Measurements from ENCODE around the gene CDH23. TPM values are rescaled to one million over a fixed set of nuclear protein-coding genes. Genes with fewer than 3 reads are reported as not detected.

Gene CDH23
- total RNA-seq, 4 donors from 2014 or later: 0.57 to 5.9 (median 1.0) TPM

DNA sequence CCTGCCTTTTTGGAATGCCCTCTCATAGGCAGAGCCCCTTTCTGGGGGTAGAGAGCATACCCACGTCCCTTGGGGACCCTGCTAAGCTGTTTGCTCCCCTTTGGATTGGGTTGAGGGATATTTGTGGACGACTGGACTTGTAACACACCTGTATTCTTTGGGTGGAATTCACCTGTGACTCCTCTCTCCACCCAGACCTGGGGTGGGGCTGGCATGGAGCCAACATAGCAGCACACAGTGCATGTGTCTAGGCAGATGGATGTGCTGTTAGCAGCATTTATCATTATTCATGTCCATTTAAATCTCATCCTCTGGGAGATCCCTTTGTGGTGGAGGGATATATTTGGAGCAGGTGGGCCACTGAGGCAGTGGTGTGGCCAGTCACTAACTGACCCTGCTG is 51.0 kb downstream of the CDH23 start:
- no peak overlapping the region for H3K4me3 ChIP-seq
- H3K27me3 ChIP-seq: no peaks in the 10 kb centered on the region
- intact Hi-C loops (cut with DNase I): no loop called here
- H3K9me3 ChIP-seq: no peaks in the 10 kb centered on the region
- no peak for DNase-seq
- no peaks in the 10 kb centered on the region for H3K4me1 ChIP-seq
- 35 to 80% methylated on average over 1 to 2 of the region's 2 CpGs for WGBS, 2 donors
- H3K36me3 ChIP-seq: no peaks in the 10 kb centered on the region
- no peak overlapping the region for H3K27ac ChIP-seq
- TF ChIP-seq, protein P1, sequence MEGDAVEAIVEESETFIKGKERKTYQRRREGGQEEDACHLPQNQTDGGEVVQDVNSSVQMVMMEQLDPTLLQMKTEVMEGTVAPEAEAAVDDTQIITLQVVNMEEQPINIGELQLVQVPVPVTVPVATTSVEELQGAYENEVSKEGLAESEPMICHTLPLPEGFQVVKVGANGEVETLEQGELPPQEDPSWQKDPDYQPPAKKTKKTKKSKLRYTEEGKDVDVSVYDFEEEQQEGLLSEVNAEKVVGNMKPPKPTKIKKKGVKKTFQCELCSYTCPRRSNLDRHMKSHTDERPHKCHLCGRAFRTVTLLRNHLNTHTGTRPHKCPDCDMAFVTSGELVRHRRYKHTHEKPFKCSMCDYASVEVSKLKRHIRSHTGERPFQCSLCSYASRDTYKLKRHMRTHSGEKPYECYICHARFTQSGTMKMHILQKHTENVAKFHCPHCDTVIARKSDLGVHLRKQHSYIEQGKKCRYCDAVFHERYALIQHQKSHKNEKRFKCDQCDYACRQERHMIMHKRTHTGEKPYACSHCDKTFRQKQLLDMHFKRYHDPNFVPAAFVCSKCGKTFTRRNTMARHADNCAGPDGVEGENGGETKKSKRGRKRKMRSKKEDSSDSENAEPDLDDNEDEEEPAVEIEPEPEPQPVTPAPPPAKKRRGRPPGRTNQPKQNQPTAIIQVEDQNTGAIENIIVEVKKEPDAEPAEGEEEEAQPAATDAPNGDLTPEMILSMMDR (IDR thresholded peaks at IDR 0.05): no peak
- TF ChIP-seq POLR2A (IDR thresholded peaks at IDR 0.05): no peak

DNA sequence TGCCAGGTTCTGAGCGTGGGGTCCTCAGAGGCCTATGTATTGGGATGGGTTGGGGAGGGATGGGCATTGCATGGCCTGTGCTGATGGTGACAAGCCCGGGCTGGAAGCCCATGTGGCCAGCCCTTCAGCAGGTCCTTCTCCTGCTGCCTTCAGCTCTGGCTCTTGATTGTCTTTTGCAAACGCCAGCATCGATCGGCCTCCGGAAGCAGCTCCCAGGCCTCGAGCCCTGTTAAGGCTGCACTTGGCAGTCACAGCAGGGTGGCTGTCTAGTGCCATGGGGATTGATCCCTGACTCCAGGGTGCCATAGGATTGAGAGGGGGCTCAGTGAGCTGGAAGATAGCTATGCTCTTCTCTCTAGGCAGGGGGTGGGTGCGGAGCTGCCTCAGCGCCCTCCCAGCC is 51.4 kb downstream of the CDH23 start:
- Histone ChIP-seq H3K4me1 (no peaks in the 10 kb centered on the region), H3K27me3 (no peaks in the 10 kb centered on the region), H3K4me3 (no peak overlapping the region), H3K9me3 (no peaks in the 10 kb centered on the region), H3K36me3 (no peaks in the 10 kb centered on the region), H3K27ac (no peak overlapping the region)
- WGBS, 2 donors: 81 to 83% methylated on average over 5 to 6 of the region's 9 CpGs
- TF ChIP-seq, protein P1 (IDR thresholded peaks at IDR 0.05): no peak
- no peak for TF ChIP-seq POLR2A (IDR thresholded peaks at IDR 0.05)
- DNase-seq: no peak
- intact Hi-C loops (cut with DNase I): no loop called here

- H3K9me3 ChIP-seq: no peaks in the 10 kb centered on the region
- H3K4me3 ChIP-seq: no peak overlapping the region
- H3K36me3 ChIP-seq: no peaks in the 10 kb centered on the region
- H3K27me3 ChIP-seq: no peaks in the 10 kb centered on the region
- DNase-seq: no peak
- 65 to 67% methylated on average over 2 to 3 of the region's 5 CpGs for WGBS, 2 donors
- intact Hi-C loops (cut with DNase I): no loop called here
- no peak overlapping the region for H3K27ac ChIP-seq
- H3K4me1 ChIP-seq: no peaks in the 10 kb centered on the region
- TF ChIP-seq, protein P1 (IDR thresholded peaks at IDR 0.05): no peak
- TF ChIP-seq POLR2A (IDR thresholded peaks at IDR 0.05): no peak
Measured at GRCh38 chr10:71449026-71449425, 52.3 kb downstream of the CDH23 start.

DNA sequence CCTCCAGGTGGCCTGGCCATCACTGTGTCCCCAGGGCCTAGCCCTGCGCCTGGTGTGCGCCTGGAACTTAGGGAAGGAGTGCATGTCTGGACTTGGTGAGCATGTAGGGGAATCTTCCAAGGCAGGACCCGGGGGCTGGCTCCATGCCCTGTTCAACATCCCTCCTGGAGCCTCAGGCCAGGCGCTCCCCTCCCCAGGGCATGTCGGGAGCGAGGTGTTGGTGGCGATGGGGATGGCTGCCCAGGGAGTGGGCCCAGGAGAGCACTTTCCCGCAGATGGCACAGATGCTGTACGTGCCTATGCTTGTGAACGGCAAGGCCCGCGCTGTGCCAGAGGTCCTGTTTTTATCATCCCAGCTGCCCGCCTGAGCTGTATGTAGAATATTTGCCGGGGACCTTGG is 55.0 kb downstream of the CDH23 start:
- WGBS, 2 donors: no CpG with 5 or more reads among the region's 14 CpGs
- TF ChIP-seq POLR2A (IDR thresholded peaks at IDR 0.05): no peak
- TF ChIP-seq, protein P1 (IDR thresholded peaks at IDR 0.05): no peak
- intact Hi-C loops (cut with DNase I): no loop called here

GRCh38 chr10:71453186-71453585 is 56.5 kb downstream of the CDH23 start:
- Histone ChIP-seq H3K4me3 (no peak overlapping the region), H3K27me3 (peaks cover 0 to 4% (median 0%) of the 10 kb centered on the region in 4 donors), H3K4me1 (no peaks in the 10 kb centered on the region), H3K36me3 (no peaks in the 10 kb centered on the region), H3K9me3 (no peaks in the 10 kb centered on the region), H3K27ac (no peak overlapping the region)
- DNase-seq: no peak
- TF ChIP-seq, protein P1 (IDR thresholded peaks at IDR 0.05): no peak
- TF ChIP-seq POLR2A (IDR thresholded peaks at IDR 0.05): no peak
- 85% methylated on average over 5 of the region's 12 CpGs; no CpG with 5 or more reads in 1 of the 2 donors for WGBS, 2 donors
- intact Hi-C loops (cut with DNase I): no loop called here

More for the DNA sequence above, 55.0 kb downstream of the CDH23 start:
- Histone ChIP-seq H3K4me3 (no peak overlapping the region), H3K9me3 (no peaks in the 10 kb centered on the region), H3K36me3 (no peaks in the 10 kb centered on the region), H3K4me1 (no peaks in the 10 kb centered on the region), H3K27me3 (peaks cover 0 to 4% (median 0%) of the 10 kb centered on the region in 4 donors), H3K27ac (no peak overlapping the region)
- DNase-seq: no peak
